PFSK-1 (cell line): ENCODE data around the gene MARS2.

Experiments
- FOXP2 ChIP-seq: optimal IDR thresholded peaks from 2 replicates; pipeline ENCODE3; 2011; ENCODE audit warnings: borderline replicate concordance, control low read depth, inconsistent platforms; ENCODE audit not compliant: insufficient read depth; ENCODE audit errors: extremely low read length, extremely low read depth
- POLR2AphosphoS5 ChIP-seq: IDR thresholded peaks from 2 replicates; pipeline ENCODE4 v1.6.1; 2012; ENCODE audit warnings: low read depth, mild to moderate bottlenecking, control low read depth, low read length, moderate library complexity
- SIN3A ChIP-seq: IDR thresholded peaks from 2 replicates; pipeline ENCODE4 v1.6.1; 2012; ENCODE audit warnings: mild to moderate bottlenecking, low read length, moderate library complexity, borderline replicate concordance; ENCODE audit not compliant: insufficient read depth
- TAF1 ChIP-seq: IDR thresholded peaks from 2 replicates; pipeline ENCODE4 v1.6.1; 2012; ENCODE audit warnings: low read length, control low read depth, borderline replicate concordance; ENCODE audit not compliant: insufficient read depth
- TF ChIP-seq, protein P1 (sequence below), 2 experiments: IDR thresholded peaks; 2 replicates each; pipeline versions ENCODE4 v1.6.1 to v1.8.0; 2011 to 2012; ENCODE audit warnings: low read depth in 2 of 2, low read length in 2 of 2, control low read depth in 1 of 2, inconsistent platforms in 1 of 2, mild to moderate bottlenecking in 1 of 2, moderate library complexity in 1 of 2; ENCODE audit not compliant: insufficient read depth in 1 of 2

- TF ChIP-seq POLR2AphosphoS5 (no peak), TAF1 (no peak), FOXP2 (no peak), SIN3A (no peak)
- TF ChIP-seq, protein P1, sequence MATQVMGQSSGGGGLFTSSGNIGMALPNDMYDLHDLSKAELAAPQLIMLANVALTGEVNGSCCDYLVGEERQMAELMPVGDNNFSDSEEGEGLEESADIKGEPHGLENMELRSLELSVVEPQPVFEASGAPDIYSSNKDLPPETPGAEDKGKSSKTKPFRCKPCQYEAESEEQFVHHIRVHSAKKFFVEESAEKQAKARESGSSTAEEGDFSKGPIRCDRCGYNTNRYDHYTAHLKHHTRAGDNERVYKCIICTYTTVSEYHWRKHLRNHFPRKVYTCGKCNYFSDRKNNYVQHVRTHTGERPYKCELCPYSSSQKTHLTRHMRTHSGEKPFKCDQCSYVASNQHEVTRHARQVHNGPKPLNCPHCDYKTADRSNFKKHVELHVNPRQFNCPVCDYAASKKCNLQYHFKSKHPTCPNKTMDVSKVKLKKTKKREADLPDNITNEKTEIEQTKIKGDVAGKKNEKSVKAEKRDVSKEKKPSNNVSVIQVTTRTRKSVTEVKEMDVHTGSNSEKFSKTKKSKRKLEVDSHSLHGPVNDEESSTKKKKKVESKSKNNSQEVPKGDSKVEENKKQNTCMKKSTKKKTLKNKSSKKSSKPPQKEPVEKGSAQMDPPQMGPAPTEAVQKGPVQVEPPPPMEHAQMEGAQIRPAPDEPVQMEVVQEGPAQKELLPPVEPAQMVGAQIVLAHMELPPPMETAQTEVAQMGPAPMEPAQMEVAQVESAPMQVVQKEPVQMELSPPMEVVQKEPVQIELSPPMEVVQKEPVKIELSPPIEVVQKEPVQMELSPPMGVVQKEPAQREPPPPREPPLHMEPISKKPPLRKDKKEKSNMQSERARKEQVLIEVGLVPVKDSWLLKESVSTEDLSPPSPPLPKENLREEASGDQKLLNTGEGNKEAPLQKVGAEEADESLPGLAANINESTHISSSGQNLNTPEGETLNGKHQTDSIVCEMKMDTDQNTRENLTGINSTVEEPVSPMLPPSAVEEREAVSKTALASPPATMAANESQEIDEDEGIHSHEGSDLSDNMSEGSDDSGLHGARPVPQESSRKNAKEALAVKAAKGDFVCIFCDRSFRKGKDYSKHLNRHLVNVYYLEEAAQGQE (IDR thresholded peaks at IDR 0.05; ENCODE audit: insufficient read depth in 1 of 2, low read depth in 2 of 2, low read length in 2 of 2) = no peak
These were observed 12.7 kb downstream of the MARS2 start for GRCh38 chr2:197717863-197718262.
